ENCODE data around the gene FAM216B. TPM values are rescaled to one million over a fixed set of nuclear protein-coding genes. Genes with fewer than 3 reads are reported as not detected.

Gene FAM216B
- polyA plus RNA-seq, 1 experiment = 0.02 TPM

DNA sequence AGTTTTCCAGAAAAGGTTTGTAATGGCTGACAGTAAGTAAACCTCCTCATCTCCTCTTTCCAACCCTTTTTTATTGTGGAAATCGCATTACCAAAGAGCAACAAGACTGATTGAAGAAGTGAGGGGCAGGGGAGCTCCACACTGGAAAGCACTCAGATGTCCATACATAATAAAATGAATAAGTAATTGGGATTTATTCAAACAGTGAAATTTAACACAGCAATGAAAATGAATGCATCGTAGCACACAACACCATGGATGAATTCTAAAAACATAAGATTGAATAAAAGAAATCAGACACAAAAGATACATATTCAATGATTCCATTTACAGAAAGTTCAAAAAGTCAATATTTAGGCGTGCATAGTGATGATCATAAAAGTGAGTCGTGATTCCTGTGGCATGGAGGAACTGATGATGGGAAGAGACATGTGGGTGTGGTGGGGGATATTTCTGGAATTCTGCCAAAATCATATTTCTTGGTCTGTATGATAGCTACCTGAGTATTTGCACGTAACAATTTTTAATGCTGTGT is 18.8 kb downstream of the FAM216B start:
- DNase-seq (ENCODE audit: low read depth, low spot score) = no peak
- TF ChIP-seq, protein P1, sequence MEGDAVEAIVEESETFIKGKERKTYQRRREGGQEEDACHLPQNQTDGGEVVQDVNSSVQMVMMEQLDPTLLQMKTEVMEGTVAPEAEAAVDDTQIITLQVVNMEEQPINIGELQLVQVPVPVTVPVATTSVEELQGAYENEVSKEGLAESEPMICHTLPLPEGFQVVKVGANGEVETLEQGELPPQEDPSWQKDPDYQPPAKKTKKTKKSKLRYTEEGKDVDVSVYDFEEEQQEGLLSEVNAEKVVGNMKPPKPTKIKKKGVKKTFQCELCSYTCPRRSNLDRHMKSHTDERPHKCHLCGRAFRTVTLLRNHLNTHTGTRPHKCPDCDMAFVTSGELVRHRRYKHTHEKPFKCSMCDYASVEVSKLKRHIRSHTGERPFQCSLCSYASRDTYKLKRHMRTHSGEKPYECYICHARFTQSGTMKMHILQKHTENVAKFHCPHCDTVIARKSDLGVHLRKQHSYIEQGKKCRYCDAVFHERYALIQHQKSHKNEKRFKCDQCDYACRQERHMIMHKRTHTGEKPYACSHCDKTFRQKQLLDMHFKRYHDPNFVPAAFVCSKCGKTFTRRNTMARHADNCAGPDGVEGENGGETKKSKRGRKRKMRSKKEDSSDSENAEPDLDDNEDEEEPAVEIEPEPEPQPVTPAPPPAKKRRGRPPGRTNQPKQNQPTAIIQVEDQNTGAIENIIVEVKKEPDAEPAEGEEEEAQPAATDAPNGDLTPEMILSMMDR (IDR thresholded peaks at IDR 0.05; ENCODE audit: low read depth, low read length) = no peak
- H3K9me3 ChIP-seq (ENCODE audit: control insufficient read depth, insufficient read depth, low read length) = no peaks in the 10 kb centered on the region
- H3K27me3 ChIP-seq (ENCODE audit: control insufficient read depth, insufficient read depth, low read length) = no peaks in the 10 kb centered on the region
- ChIA-PET CTCF (no interaction called here), POLR2A (no interaction called here)
- H3K4me3 ChIP-seq (ENCODE audit: low read depth, low read length) = no peak overlapping the region
- H3K27ac ChIP-seq (ENCODE audit: low read depth, low read length) = no peak overlapping the region

GRCh38 chr13:42803563-42804204 is 22.3 kb downstream of the FAM216B start:
- ChIA-PET CTCF (interaction anchor here (0.6 kb wide), 1 partner anchor 507 kb away, joined by 3 read pairs; no protein-coding TSS in a partner anchor), POLR2A (no interaction called here)
- H3K27me3 ChIP-seq (ENCODE audit: control insufficient read depth, insufficient read depth, low read length) = no peaks in the 10 kb centered on the region
- TF ChIP-seq, protein P1 (IDR thresholded peaks at IDR 0.05; ENCODE audit: low read depth, low read length) = no peak
- no peaks in the 10 kb centered on the region for H3K9me3 ChIP-seq (ENCODE audit: control insufficient read depth, insufficient read depth, low read length)
- no peak overlapping the region for H3K27ac ChIP-seq (ENCODE audit: low read depth, low read length)
- H3K4me3 ChIP-seq (ENCODE audit: low read depth, low read length) = no peak overlapping the region
- DNase-seq (ENCODE audit: low read depth, low spot score) = no peak

DNA sequence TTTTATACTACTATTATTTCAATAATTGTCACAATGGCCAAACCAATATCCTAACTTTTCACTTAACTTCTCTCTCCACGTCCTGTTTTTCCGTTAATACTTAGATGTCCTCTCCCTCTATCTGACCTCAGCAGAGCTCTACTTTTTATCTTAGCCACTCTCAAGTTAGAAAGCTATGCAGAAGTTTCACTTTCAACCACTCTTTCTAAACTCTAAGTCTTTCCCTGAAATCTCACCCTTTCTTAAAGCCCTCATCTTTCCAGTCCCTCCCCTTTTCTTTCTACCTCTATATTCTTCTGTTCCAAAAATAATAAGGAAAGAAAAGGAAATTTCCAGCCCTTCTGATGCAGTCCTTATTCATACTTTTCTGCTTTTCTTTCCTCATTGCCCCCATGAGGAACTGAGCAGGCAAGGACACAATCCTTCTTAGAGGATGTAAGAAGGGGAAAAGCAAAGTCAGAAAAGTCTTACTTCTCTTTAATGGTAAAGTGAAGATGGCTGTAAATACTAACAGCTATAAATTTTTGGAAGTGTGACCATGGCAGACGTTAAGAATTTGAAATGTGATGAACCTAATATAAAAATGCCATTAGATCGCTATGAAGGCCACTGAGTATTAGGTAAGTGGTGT is 23.0 kb downstream of the FAM216B start:
- TF ChIP-seq, protein P1 (IDR thresholded peaks at IDR 0.05; ENCODE audit: low read depth, low read length) = no peak
- ChIA-PET POLR2A (no interaction called here), CTCF (interaction anchor here (0.9 kb wide), 1 partner anchor 143 kb away, joined by 3 read pairs; no protein-coding TSS in a partner anchor)
- DNase-seq (ENCODE audit: low read depth, low spot score) = no peak
- Histone ChIP-seq H3K4me3 (ENCODE audit: low read depth, low read length) (no peak overlapping the region), H3K9me3 (ENCODE audit: control insufficient read depth, insufficient read depth, low read length) (no peaks in the 10 kb centered on the region), H3K27me3 (ENCODE audit: control insufficient read depth, insufficient read depth, low read length) (no peaks in the 10 kb centered on the region), H3K27ac (ENCODE audit: low read depth, low read length) (no peak overlapping the region)

DNA sequence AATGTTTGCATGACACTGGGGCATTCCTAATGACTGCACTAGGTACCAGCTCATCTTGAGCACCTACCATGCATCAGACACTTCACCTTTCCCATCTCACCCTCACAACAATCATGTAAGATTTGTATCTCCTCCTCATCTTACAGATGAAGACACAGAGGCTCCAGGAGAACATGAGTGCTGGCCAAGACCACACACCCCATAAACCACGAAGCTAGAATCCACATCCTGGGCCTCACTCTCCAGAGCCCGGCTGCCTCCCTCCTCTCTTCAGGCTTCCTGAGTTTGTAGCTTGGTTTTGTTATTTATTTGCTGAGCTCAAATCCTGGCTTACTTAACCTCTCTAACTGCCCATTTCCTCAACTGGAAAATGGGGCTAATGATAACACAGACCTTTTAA is 25.9 kb downstream of the FAM216B start:
- POLR2A ChIA-PET = interaction anchor here (0.7 kb wide), 2 partner anchors 115 to 580 kb away, joined by 4 to 8 read pairs; no protein-coding TSS in a partner anchor
- DNase-seq (ENCODE audit: low read depth, low spot score) = no peak
- H3K27ac ChIP-seq (ENCODE audit: low read depth, low read length) = no peak overlapping the region
- no peaks in the 10 kb centered on the region for H3K27me3 ChIP-seq (ENCODE audit: control insufficient read depth, insufficient read depth, low read length)
- CTCF ChIA-PET = no interaction called here
- no peak overlapping the region for H3K4me3 ChIP-seq (ENCODE audit: low read depth, low read length)
- TF ChIP-seq, protein P1 (IDR thresholded peaks at IDR 0.05; ENCODE audit: low read depth, low read length) = no peak
- no peaks in the 10 kb centered on the region for H3K9me3 ChIP-seq (ENCODE audit: control insufficient read depth, insufficient read depth, low read length)

DNA sequence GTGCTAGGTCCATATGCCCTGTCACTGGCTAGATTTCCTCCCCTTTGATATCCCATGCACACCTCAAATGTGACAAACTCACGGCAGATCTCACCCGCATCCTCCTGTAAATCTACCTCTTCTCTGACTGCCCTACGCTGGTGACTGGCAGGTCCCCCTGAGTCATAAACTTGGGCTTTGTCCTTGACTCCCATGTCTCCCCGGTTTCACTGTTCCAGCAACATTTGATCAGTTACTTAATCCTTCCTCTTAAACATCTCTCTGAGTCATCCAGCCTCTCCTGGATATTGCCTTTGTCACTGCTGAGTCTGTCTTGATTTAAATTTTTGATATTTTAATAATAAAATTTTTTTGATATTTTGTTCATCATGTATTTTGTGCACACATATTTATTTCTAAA is 26.5 kb downstream of the FAM216B start:
- H3K27me3 ChIP-seq (ENCODE audit: control insufficient read depth, insufficient read depth, low read length) = no peaks in the 10 kb centered on the region
- H3K9me3 ChIP-seq (ENCODE audit: control insufficient read depth, insufficient read depth, low read length) = no peaks in the 10 kb centered on the region
- POLR2A ChIA-PET = no interaction called here
- H3K27ac ChIP-seq (ENCODE audit: low read depth, low read length) = no peak overlapping the region
- DNase-seq (ENCODE audit: low read depth, low spot score) = no peak
- TF ChIP-seq, protein P1 (IDR thresholded peaks at IDR 0.05; ENCODE audit: low read depth, low read length) = no peak
- CTCF ChIA-PET = no interaction called here
- no peak overlapping the region for H3K4me3 ChIP-seq (ENCODE audit: low read depth, low read length)
